Caco-2 (cell line): Measurements from ENCODE around the gene SLC5A2. TPM values are rescaled to one million over a fixed set of nuclear protein-coding genes. Genes with fewer than 3 reads are reported as not detected.
"Not testable (repeated sequence)": the region's sequence is repeated elsewhere in the genome, so short reads cannot be mapped to it uniquely, and the experiment has no call there.

Experiments
- BruUV-seq: library from RNA; stranded (reverse); fragments of 400-500 nt; replicated peaks from 2 replicates; lab custom pipeline; 2021; lab: Mats Ljungman, UMichigan
- CTCF ChIA-PET: fragments of 300-600 bp; sonication (Branson Sonifier 250); formaldehyde crosslinking; loops from one replicate; lab custom pipeline; 2022; ENCODE audit warnings: antibody characterized with exemption; lab: Charles Lee
- POLR2A ChIA-PET: fragments of 300-600 bp; sonication (Branson Sonifier 250); formaldehyde crosslinking; loops from one replicate; lab custom pipeline; 2022; ENCODE audit warnings: antibody characterized with exemption; lab: Charles Lee
- DNase-seq, 2 experiments: peaks; one replicate each; pipeline versions ENCODE4 v3.0.0 to v3.0.0-alpha.2; 2020 to 2022
- H3K27me3 ChIP-seq: replicated peaks from 2 replicates; pipeline ENCODE4 v1.6.0; 2011; ENCODE audit warnings: low read length; ENCODE audit not compliant: control insufficient read depth, insufficient read depth
- H3K36me3 ChIP-seq: 2 replicates; pipeline ENCODE4 v1.5.1; 2011; ENCODE audit warnings: low read length; ENCODE audit not compliant: control insufficient read depth, insufficient read depth
- H3K4me1 ChIP-seq: fragments of 250-450 bp; sonication (Bioruptor Pico); 2 replicates; pipeline ENCODE4 v1.5.1; 2020; ENCODE audit warnings: mild to moderate bottlenecking
- H3K4me3 ChIP-seq: 2 replicates; pipeline ENCODE4 v1.5.1; 2011; ENCODE audit warnings: low read depth, mild to moderate bottlenecking, control low read depth, low read length
- H3K9me3 ChIP-seq: fragments of 250-450 bp; sonication (Bioruptor Pico); 2 replicates; pipeline ENCODE4 v1.5.1; 2020; ENCODE audit warnings: mild to moderate bottlenecking, moderate library complexity
- H3K27ac Mint-ChIP-seq: one replicate; pipeline ENCODE4 v1.8.0; 2022; ENCODE audit warnings: mixed read lengths; ENCODE audit not compliant: unreplicated experiment
- H3K27me3 Mint-ChIP-seq: one replicate; pipeline ENCODE4 v1.8.0; 2022; ENCODE audit warnings: mixed read lengths; ENCODE audit not compliant: insufficient read depth, unreplicated experiment
- H3K36me3 Mint-ChIP-seq: one replicate; pipeline ENCODE4 v1.8.0; 2022; ENCODE audit warnings: mild to moderate bottlenecking, mixed read lengths; ENCODE audit not compliant: insufficient read depth, unreplicated experiment
- H3K4me1 Mint-ChIP-seq: one replicate; pipeline ENCODE4 v1.8.0; 2022; ENCODE audit warnings: low read depth, mixed read lengths; ENCODE audit not compliant: unreplicated experiment
- H3K4me3 Mint-ChIP-seq: one replicate; pipeline ENCODE4 v1.8.0; 2022; ENCODE audit warnings: mild to moderate bottlenecking, moderate library complexity, mixed read lengths; ENCODE audit not compliant: unreplicated experiment
- H3K9me3 Mint-ChIP-seq: one replicate; pipeline ENCODE4 v1.8.0; 2022; ENCODE audit warnings: mixed read lengths; ENCODE audit not compliant: unreplicated experiment
- intact Hi-C: fragments of 100-400 bp; cut with micrococcal nuclease; formaldehyde crosslinking; loops from one replicate; pipeline ENCODE4 v1.10.0; 2022; ENCODE audit not compliant: unreplicated experiment
- total RNA-seq: library from RNA; stranded (reverse); gene quantifications from 2 replicates; pipeline ENCODE4 v1.2.3, GENCODE V29; 2022
- TF ChIP-seq, protein P1 (sequence below), 2 experiments: fragments of 200-600 bp in 1 of 2; IDR thresholded peaks; 1 replicate in 1 of 2; 2 replicates in 1 of 2; pipeline versions ENCODE4 v1.5.1 to v1.8.0; 2011 to 2022; ENCODE audit warnings: antibody characterized with exemption in 1 of 2, control low read depth in 1 of 2, inconsistent platforms in 1 of 2, low read depth in 1 of 2, low read length in 1 of 2, mild to moderate bottlenecking in 1 of 2, moderate library complexity in 1 of 2; ENCODE audit not compliant: insufficient read depth in 1 of 2, severe bottlenecking in 1 of 2, unreplicated experiment in 1 of 2

Gene SLC5A2
- total RNA-seq, 1 experiment from 2014 or later = 3.0 TPM

DNA sequence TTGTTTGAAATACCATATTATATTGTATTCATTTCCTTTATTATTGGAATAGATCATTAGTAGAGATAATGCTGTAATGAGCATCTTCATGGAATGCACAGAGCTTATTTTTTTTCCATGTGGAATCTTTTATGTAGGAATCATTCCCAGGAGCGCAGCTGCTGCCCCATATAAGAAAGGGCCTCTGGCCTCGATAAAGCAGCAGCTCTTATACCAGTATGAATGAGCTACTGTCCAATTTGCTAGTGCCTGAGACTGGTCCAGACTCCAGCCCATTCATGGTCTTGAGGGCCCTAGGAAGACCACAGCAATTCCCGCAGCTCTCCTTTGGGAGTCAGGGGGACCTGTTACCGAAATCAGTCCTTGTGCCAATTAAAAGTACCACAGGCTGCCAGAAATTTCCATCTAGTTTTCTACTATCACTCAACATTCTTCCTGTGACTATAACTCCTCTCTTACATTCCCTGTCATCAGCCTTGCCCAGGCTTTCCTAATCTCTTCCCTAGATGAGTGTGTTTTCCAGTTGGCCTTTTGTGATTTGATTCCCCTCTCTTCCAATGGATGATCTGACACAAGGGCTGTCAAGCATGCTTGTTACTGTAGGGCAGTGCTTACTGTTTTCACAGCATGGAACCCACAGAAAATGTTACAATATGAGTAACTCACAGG lies 42.3 kb upstream of the SLC5A2 start:
- Histone ChIP-seq H3K4me1 (no peaks in the 10 kb centered on the region), H3K9me3 (no peaks in the 10 kb centered on the region), H3K36me3 (no peaks in the 10 kb centered on the region), H3K4me3 (no peak overlapping the region), H3K27me3 (no peaks in the 10 kb centered on the region)
- BruUV-seq = no TSS peak
- Mint-ChIP-seq H3K4me1 (no peaks in the 10 kb centered on the region), H3K9me3 (no peaks in the 10 kb centered on the region), H3K27ac (no peak overlapping the region), H3K4me3 (no peak overlapping the region), H3K36me3 (no peaks in the 10 kb centered on the region), H3K27me3 (no peaks in the 10 kb centered on the region)
- intact Hi-C loops = loop anchor here (5.0 to 10.0 kb wide), 3 partner anchors 146 to 283 kb away; partner anchors contain the start of gene PYCARD
- TF ChIP-seq, protein P1, sequence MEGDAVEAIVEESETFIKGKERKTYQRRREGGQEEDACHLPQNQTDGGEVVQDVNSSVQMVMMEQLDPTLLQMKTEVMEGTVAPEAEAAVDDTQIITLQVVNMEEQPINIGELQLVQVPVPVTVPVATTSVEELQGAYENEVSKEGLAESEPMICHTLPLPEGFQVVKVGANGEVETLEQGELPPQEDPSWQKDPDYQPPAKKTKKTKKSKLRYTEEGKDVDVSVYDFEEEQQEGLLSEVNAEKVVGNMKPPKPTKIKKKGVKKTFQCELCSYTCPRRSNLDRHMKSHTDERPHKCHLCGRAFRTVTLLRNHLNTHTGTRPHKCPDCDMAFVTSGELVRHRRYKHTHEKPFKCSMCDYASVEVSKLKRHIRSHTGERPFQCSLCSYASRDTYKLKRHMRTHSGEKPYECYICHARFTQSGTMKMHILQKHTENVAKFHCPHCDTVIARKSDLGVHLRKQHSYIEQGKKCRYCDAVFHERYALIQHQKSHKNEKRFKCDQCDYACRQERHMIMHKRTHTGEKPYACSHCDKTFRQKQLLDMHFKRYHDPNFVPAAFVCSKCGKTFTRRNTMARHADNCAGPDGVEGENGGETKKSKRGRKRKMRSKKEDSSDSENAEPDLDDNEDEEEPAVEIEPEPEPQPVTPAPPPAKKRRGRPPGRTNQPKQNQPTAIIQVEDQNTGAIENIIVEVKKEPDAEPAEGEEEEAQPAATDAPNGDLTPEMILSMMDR (IDR thresholded peaks at IDR 0.05; ENCODE audit: insufficient read depth in 1 of 2, low read depth in 1 of 2, low read length in 1 of 2, severe bottlenecking in 1 of 2, unreplicated experiment in 1 of 2) = no peak
- ChIA-PET CTCF (interaction anchor here (1.3 kb wide), 1 partner anchor 19 kb away, joined by 3 read pairs; the partner anchor contains the start of gene ARMC5), POLR2A (no interaction called here)
- DNase-seq = no peak

DNA sequence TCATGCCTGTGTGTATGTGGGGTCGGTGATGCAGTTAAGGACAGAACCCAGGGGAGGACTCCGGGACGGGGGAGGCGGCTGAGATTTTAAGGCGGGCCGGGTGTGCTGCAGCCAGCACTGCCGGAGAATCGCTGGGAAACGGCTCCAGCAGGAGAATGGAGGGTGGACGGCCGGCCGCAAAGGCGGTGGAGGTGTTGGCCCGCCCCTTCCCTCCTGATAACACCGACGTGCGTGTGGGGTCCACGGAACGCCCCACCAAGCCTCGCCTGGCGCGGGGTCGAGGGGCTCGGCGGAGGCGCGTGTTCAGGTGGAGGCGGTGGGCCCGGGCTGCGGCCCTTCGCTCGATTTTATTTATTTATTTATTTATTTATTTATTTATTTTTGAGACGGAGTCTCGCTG lies 41.0 kb upstream of the SLC5A2 start:
- TSS peak; percentile 29 for BruUV-seq
- DNase-seq = no peak
- H3K36me3 ChIP-seq = no peaks in the 10 kb centered on the region
- no peaks in the 10 kb centered on the region for H3K36me3 Mint-ChIP-seq
- TF ChIP-seq, protein P1 (IDR thresholded peaks at IDR 0.05; ENCODE audit: insufficient read depth in 1 of 2, low read depth in 1 of 2, low read length in 1 of 2, severe bottlenecking in 1 of 2, unreplicated experiment in 1 of 2) = no peak
- peak overlapping the region; percentile 92 for H3K4me3 Mint-ChIP-seq
- ChIA-PET POLR2A (interaction anchor here (0.9 kb wide), 1 partner anchor 16 kb away, joined by 5 read pairs; no protein-coding TSS in a partner anchor), CTCF (interaction anchor here (0.8 to 2.3 kb wide), 5 partner anchors 10 to 457 kb away, joined by 5 to 12 read pairs (median 6); partner anchors contain the start of gene HSD3B7)
- H3K4me1 Mint-ChIP-seq = no peaks in the 10 kb centered on the region
- no peaks in the 10 kb centered on the region for H3K4me1 ChIP-seq
- peak overlapping the region; percentile 69 for H3K4me3 ChIP-seq
- intact Hi-C loops = loop anchor here (1.0 to 10.0 kb wide), 5 partner anchors 13 to 285 kb away; partner anchors contain the start of genes COX6A2 and PYCARD
- H3K9me3 Mint-ChIP-seq = no peaks in the 10 kb centered on the region
- no peaks in the 10 kb centered on the region for H3K9me3 ChIP-seq
- H3K27me3 ChIP-seq = no peaks in the 10 kb centered on the region
- H3K27me3 Mint-ChIP-seq = peaks cover 3% of the 10 kb centered on the region
- no peak overlapping the region for H3K27ac Mint-ChIP-seq

DNA sequence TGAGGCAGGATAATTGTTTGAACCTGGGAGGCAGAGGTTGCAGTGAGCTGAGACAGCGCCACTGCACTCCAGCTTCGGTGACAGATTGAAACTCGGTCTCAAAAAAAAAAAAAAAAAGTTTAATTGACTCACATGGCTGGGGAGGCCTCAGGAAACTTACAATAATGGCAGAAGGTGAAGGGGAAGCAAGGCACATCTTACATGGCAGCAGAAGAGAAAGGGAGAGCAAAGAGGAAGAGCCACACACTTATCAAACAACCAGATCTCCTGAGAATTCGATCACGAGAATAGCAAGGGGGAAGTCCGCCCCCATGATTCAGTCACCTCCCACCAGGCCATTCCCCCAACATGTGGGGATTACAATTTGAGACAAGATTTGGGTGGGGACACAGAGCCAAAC lies 37.0 kb upstream of the SLC5A2 start:
- H3K9me3 ChIP-seq, DNase-seq, POLR2A ChIA-PET, H3K36me3 ChIP-seq, H3K27me3 ChIP-seq, H3K27ac Mint-ChIP-seq, H3K27me3 Mint-ChIP-seq, H3K9me3 Mint-ChIP-seq, H3K4me1 Mint-ChIP-seq, BruUV-seq, H3K4me1 ChIP-seq, H3K36me3 Mint-ChIP-seq, H3K4me3 ChIP-seq, H3K4me3 Mint-ChIP-seq: not testable (repeated sequence)
- intact Hi-C loops = loop anchor here (10.0 kb wide), 1 partner anchor 151 kb away; no protein-coding TSS in a partner anchor
- CTCF ChIA-PET = interaction anchor here (0.6 kb wide), 1 partner anchor 8 kb away, joined by 3 read pairs; no protein-coding TSS in a partner anchor
